ELF-1 (cell line): ENCODE measurements around the gene PRDX1.
A peak's percentile ranks its signal among the peaks of the same experiment; 100 is the strongest.

Experiments
- DNase-seq: peaks from one replicate; pipeline ENCODE4 v3.0.0-alpha.2; 2016; ENCODE audit warnings: low read depth, low spot score

The PRDX1 gene

DNA sequence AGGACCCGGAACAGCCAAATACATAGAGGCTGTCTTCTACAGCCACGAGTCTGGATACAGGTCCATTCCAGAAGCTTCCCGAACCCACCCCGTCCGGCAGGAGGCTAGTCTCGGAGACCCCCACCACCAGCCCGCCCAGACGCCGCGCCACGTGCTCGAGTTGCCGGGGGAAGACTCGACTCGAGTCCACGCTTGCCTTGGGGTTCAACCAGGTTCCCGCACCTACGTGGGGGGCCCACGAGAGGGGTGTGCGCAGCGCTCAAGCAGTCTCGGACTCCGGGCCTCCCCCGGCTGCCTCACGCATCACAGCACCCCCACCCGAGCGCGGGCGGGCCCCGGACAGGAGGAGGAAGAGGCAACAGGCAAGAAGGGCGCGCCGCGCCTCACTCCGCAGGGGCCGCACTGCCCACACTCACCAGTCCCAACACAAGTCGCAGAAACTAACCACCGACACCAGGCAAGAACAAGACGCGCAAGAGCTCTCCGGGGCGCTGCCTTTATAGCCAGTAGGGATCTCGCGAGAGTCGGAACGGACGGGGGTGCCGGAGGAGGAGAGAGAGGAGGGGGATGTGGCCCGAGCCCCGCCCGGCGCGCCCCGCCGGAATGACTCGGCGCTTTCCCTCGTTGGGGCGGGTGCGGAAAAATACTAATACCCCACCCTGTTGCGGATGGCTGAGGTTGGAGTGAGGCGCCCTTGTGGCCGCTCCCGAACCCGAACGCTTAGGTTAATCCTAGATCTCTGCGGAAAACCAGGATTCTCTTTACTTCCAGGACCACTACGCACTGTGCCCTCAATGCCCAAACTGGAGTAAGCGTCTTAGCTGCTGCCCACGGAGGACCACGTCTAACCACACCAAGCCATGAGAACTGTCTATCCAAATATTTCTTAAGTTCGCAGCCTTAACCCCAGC lies at the start of gene PRDX1:
TSS of gene PRDX1 (minus strand) at position 472 of the 911 bp plus-strand sequence. CDS start 2,841 bp downstream, outside the sequence.
- peak; percentile 99 for DNase-seq

DNA sequence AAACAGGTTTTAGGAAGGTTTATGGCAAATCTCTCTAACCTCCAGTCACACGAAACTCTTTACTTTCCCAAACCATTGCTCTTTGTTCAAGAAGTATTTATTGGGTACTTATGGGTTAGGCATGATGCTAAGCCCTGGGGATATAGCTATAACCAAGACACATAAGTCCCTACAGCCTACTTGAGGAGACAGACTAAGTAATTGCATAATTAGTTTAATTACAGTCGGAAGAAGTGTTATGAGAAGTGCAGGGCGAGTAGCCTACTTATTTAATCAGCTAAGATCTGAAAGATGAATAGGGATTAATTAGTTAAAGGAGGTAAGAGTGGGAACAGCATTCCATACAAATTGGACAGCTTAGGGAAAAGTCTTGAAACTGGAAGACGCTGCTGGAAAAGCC lies 48.9 kb upstream of the PRDX1 start:
- DNase-seq, result no peak

DNA sequence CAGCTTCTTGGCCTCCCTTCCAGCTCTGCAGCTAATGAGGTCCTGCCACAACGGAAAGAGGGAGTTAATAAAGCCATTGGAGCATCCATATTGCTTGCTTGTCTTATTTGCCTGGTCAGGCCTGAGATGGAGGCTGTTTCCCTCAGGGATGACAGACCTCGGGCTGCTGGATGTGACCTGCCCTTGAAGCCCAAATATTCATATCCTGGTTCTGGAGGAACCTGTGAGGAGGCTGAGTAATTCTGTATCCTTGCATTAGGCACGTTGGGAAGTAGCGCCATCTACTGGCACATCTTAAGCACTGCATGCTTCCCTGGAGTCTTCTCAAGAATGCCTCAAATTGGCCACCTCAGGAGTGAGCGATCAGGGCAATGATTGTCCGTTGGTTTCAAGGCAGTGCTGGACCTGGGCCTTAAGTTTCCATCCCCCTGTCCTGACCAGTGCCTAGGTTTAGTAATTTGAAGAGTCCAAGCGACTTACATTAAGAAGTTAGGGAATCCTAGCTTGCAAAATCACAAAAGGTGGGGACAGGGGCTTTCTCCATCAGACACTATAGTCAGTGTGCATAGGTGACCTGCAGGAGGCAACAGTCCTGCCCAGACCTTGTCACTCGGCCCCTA lies 48.4 kb upstream of the PRDX1 start:
- peak; percentile 84 for DNase-seq

DNA sequence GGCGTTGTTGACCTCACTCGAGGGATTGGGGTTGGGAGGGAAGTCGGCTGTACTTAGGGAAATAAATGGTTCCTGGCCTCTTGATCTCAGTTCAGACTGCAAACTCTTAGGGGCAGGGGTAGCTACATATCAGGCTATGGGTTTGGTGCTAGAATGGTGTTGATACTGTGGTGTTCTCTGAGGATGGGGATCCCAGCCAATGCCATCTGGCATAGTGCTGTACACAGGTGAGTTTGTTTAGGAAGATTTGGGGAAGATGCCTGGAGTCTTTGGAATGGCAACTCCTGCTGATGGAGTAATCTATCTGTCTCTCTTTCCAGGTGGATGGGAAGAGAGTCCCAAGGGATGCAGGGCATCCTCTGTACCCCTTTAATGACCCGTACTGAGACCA lies 47.9 kb upstream of the PRDX1 start:
- no peak for DNase-seq

DNA sequence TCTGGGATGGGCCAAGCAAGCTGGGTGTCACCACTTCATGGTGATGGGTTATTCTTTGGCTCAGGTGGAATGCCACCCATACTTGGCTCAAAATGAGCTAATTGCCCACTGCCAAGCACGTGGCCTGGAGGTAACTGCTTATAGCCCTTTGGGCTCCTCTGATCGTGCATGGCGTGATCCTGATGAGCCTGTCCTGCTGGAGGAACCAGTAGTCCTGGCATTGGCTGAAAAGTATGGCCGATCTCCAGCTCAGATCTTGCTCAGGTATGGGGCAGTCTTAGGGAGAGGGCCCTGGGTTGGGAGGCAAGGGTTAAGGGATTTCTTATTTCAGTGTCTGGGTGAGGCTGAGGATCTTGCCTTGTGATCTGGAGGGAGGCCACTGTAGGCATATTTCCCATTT lies 46.7 kb upstream of the PRDX1 start:
- DNase-seq, result no peak

DNA sequence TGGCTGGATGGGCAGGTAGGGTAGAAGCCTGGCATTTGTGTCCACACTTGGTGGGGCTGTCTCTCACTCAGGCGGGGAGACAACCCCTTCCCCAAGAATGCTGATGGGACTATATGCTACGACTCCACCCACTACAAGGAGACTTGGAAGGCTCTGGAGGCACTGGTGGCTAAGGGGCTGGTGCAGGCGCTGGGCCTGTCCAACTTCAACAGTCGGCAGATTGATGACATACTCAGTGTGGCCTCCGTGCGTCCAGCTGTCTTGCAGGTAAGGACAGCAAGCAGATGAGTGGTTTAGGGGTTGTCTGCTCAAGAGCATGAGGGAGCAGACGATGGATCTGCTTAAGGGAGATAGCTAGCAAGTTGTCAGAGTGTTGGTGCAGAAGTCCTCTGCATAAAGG lies 46.2 kb upstream of the PRDX1 start:
- DNase-seq, result no peak

DNA sequence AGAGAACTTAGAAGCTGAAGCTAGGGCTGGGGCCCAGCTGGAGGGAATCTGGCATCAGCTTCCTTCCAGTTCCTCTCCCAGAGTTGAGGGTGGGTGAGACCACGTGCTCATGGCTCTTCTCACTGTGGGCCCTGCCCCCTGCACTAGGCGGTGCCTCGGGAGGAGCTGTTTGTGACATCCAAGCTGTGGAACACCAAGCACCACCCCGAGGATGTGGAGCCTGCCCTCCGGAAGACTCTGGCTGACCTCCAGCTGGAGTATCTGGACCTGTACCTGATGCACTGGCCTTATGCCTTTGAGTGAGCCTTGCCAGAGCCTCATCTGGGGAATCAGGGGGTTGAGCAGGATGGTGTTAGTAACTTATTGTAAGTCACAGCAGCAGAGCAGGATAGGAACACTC lies 45.0 kb upstream of the PRDX1 start:
- DNase-seq, result no peak

DNA sequence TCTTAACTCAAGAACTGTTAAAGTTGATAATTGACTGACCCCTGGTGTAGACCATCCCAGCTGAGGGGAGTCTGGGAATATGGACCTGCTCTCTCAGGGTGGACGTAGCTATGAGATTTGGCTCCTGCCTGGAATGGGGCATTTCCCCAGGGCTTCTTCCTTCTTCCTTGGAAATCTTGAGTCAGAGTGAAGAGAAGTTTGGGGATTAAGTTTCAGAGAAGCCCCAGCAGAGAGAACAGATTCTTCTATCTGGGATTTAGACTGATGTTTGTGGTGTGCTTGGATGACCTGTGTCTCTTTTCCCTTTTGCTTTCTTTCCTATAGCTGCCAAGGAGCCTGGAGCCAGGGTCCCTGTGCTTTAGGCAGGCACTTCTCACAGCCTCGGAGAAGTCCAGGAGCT lies 42.2 kb upstream of the PRDX1 start:
- DNase-seq, result no peak

DNA sequence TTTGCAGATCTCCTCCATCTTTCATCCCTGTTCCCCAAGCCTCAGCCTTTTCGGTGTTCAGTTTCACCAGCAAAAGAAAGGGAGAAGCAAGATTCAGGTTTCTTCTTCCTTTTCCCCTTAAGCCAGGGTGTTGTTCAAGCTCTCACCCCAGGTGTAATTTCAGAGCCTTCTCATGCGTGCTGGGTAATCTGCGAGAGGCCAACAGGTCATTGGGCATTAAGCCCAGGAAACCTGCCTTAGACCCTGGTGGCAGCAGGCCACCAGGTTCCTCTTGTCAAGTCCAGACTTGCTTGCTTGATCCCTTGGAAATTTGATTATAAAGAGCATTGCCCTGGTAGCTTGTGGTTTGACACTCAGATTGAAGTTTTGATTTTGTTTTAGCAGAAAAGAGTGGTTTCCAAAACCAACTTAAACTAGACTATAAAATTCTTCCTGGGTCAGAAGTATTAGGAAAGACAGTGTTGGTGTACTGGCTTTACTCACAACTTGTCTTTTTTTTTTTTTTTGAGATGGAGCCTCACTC lies 35.8 kb upstream of the PRDX1 start:
- DNase-seq, result no peak

DNA sequence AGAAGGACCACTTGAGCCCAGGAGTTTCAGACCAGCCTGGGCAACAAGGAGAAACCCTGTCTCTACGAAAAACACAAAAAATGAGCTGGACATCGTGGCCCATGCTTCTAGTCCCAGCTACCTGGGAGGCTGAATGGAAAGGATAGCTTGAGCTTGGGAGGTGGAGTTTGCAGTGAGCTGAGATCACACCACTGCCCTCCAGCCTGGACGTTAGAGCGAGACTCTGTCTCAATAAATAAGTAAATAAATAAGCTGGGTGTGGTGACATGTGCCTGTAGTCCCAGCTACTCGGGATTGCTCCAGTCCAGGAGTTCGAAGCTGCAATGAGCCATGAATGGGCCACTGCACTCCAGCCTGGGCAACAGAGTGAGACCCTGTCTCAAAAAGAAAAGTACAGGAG lies 32.5 kb upstream of the PRDX1 start:
- no peak for DNase-seq

DNA sequence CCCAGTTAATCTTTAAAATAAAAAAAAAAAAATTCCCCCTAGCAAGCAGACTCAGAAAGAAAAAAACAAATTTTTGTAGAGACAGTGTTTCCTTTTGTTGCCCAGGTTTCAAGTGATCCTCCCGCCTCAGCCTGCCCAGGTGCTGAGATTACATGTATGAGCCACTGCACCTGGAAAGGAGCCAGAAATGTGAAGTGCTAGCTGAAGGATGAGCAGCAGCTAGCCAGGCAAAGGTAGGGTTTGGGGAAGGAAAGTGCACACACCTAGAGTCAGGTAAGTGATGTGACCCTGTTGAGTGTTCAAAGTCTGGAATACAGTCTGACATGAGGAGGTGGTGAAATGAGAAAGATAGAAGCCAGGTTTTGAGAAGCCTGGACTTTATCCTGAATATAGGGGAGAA lies 30.6 kb upstream of the PRDX1 start:
- no peak for DNase-seq

DNA sequence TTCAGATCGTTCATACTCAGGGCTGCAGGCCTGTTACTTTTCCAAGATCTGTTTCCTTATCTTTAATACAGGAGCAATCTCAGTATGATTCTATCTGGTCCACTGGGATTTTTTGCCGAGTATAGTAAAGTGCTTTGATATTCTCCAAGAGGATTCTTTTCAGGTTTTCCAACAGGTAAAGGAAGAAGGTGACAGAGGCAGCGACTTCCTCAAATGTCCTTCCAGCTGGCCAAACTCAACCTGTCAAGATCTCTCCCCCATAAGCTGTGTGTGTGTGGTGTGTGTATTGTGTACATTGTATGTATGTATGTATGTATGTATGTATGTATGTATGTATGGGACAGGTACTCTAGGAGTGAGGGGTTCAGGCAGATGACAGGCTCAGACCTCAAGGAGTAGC lies 30.0 kb upstream of the PRDX1 start:
- DNase-seq, result no peak

DNA sequence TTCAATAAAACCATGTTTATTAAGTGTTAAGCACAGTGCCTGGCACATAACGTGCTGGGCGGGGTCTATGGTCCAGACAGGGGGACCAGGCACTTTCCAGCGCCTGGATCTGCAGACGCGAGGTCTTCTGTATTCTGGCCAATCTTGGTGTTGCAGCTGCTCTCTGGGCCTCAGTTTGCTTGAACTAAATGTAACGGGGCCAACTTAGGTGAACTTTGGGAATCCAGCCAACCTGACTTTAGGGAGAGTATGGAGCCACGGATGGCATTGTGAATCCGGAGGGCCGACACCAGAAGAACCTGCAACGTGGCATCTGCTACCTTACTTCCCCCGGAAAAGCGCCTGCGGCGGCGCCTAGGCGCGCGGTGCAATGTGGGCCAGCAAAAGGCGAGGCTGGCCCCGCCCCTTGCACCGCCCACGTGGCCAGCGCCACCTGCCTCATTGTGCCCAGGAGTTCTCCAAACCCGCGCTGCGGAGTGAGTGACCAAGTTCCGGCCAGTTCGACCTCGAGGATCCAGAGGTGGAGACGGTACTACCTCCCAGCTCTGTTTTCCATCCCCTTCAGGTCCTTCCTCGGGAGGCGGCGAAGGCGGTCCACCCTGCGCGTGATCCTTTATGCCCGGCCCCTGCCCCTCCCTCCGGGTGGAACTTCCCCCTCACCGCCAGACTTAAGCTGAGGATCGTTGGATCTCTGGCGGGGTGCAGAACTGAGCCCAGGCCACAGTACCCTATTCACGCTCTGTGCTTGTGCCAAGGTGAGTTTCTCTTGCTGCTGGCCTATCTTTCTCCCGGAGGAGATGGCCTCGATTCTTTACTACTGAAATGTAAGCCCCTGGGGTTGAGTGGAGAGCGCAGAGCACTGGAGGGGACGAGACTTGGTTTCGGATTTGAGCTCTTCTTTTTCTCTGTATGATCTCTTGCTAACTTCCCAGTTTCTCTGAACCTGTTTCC lies 29.0 kb upstream of the PRDX1 start, which contains the start of gene AKR1A1:
TSS of gene AKR1A1 (plus strand) at position 426 of the 951 bp plus-strand sequence. CDS start 10,969 bp downstream, outside the sequence.
- peak; percentile 96 for DNase-seq

DNA sequence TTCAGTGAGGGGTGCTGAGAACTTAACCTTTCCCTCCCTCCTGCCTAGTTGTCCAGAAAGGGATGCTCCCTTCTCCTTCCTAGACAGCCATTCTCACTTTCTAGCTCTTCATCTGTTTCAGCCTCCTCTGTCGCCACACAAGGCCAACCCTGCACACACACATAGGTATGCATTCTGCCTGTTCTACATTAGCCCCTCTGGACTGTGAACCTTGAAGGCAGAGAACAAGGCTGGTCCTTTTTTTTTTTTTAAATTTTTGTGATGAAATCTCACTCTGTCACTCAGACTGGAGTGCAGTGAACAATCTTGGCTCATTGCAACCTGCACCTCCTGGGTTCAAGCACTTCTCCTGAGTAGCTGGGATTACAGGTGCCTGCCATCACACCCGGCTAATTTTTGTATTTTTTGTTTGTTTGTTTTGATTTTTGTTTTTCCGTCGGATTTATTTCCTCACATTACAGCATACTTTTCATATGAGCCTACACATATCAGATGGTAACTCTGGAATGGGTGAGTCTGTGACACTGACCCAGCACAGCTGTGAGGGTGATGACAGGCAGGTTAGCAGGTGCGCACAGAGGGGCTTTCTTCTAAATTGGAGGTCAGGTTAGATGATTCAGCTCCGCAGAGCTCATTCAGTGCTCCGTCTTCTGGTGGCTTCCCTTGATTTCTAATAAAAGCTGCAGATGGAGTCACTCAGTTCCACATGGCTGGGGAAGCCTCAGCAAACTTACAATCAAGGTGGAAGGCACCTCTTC lies 24.0 kb upstream of the PRDX1 start:
- no peak for DNase-seq

DNA sequence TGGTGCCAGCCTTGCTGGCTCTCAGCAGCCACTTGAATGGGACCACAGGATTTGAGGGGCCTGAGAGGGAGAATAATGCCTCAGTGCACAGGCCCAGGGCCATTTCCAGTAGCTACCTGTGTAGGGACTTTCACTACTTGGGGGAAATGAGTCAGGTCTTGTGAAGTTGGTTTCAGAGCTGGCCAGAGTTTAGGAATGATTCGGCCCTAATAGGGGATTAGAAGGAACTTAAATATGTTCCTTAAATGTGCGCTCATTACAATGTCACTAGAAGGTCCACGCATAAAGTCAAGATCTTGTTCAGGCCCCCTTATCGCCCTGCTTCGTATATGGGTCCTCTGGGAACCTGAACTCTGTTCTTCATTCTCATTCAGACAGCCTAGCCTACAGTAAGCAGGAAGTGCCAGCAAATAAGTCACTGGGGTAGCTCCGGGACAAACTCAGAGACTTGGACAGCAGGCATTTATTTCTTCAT lies 23.4 kb upstream of the PRDX1 start:
- DNase-seq, result no peak

DNA sequence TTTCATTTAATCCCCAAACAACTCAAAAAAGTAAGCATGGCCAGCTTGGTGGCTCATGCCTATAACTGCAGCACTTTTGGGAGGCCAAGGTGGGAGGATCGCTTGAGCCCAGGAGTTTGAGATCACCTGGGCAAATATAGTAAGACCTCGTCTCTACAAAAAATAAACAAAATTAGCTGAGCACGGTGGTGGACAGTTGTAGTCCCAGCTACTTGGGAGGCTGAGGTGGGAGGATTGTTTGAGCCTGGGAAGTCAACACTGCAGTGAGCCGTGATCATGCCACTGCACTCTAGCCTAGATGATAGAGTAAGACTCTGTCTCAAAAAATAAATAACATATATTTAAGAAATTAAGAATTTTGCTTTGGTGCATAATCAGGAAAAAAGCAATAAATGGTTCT lies 22.8 kb upstream of the PRDX1 start:
- DNase-seq, result no peak

DNA sequence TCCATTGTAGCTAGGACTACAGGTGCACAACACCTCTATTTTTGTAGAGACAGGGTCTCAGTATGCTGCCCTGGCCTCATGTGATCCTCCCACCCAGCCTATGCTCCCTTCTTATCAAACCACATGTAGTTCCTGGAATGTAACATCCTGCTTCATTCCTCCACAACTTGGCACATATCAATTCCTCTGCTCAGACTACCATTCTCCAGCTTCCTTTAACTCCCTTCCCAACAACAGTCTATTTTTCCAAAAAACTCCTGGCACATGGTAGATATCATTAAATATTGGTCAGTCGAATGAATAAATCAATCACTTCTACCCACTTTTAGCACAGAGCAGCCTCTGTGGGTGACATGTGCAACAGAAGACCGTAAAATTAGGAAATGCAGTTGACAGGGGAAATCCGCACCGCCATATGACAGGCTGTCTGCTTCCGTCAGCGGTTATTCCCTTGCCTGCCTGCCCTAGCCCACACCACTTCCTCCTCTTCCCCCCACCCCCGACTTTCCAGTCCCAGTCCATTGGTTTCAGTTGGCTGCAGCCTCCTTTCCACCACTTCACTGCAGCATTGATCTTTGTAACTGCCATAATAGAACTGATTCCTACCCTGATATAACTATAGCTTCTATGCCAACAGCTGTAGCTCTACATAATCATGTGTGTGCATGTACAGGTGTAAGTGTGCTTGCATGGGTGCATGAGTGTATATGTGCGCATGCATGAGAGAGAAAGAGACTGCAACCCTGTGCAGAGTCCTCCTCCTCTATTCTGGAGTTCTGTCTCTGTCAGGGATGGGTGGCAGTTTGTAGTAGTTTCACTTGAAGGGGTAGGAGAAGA lies 22.1 kb upstream of the PRDX1 start:
- no peak for DNase-seq

DNA sequence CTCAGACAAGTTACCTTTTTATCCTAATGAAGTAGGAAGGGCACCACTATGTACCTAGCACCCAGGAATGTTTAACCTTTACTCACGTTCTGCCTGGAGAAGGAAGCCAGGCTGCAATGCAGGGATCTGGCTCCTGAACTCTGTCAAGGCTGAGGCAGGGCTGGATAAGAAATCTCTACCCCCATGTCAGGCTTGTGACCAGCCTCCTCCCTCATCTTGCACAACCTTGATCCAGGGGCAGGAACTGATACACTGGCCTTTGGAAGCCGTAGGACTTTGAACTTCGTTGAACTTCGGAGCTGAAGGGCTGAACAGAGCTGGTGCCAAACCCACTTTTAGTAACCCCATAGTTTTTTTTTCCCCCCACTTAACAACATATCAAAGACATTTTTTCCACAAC lies 20.9 kb upstream of the PRDX1 start:
- DNase-seq, result no peak

DNA sequence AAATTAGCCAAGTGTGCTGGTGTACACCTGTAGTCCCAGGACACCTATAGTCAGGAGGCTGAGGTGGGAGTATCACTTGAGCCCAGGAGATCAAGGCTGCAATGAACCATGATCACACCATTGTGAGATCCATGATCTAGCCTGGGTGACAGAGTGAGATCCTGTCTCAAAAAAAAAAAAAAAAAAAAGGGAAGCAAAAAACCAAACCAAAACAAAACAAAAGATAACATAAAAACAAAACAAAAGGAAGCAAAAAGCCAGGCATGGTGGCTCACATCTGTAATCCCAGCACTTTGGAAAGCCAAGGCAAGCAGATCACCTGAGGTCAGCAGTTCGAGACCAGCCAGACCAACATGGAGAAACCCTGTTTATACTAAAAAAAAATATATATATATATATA lies 19.5 kb upstream of the PRDX1 start:
- no peak for DNase-seq

DNA sequence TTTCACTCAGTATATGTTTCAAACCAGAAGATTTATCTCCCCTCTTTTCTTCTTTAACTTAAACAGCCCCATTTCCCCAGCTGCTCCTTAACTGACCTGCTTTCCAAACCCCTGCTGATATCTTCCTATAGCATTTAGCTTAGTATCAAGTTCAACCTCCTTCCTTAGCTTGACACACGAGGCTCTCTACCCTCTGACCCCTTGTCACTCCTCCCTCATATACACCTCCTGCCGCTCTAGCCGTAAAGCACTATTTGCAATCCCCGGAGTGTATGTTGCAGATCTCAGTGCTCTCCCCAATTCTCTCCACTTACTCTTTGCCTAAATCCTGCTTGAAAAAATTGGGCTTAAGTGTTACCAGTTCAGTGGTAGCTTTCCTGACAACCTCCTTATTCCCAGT lies 15.2 kb upstream of the PRDX1 start:
- DNase-seq, result no peak
